ENCODE data around the gene TYRP1.
A peak's percentile ranks its signal among the peaks of the same experiment; 100 is the strongest.

TYRP1 gene

DNA sequence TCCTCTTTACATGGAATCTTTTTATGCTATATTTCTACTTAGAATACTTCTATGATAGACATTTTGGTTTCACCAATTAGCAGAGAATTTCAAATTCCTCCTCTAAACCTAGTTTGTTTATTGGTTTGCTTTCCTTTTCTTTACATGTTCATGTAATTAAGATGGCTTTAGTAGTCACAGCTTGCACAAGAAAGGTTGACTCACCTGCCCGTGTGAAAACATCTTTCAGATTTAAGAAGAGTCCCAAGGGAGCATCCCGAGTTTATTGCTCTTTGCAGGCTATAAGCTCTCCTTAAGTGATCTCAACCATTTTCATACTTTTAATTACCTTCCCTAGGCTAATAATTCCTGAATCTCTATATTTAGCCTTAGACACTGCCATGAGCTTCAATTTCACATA lies 28.9 kb downstream of the TYRP1 start:
- H3K4me3 ChIP-seq (ENCODE audit: severe bottlenecking), result no peak overlapping the region
- no peaks in the 10 kb centered on the region for H3K27me3 ChIP-seq (ENCODE audit: insufficient read depth, poor library complexity, severe bottlenecking)
- H3K36me3 ChIP-seq (ENCODE audit: low read depth), result no peaks in the 10 kb centered on the region
- DNase-seq (ENCODE audit: low spot score), result no peak
- TF ChIP-seq, protein P1, sequence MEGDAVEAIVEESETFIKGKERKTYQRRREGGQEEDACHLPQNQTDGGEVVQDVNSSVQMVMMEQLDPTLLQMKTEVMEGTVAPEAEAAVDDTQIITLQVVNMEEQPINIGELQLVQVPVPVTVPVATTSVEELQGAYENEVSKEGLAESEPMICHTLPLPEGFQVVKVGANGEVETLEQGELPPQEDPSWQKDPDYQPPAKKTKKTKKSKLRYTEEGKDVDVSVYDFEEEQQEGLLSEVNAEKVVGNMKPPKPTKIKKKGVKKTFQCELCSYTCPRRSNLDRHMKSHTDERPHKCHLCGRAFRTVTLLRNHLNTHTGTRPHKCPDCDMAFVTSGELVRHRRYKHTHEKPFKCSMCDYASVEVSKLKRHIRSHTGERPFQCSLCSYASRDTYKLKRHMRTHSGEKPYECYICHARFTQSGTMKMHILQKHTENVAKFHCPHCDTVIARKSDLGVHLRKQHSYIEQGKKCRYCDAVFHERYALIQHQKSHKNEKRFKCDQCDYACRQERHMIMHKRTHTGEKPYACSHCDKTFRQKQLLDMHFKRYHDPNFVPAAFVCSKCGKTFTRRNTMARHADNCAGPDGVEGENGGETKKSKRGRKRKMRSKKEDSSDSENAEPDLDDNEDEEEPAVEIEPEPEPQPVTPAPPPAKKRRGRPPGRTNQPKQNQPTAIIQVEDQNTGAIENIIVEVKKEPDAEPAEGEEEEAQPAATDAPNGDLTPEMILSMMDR (IDR thresholded peaks at IDR 0.05; ENCODE audit: poor library complexity, severe bottlenecking), result no peak
- H3K27ac ChIP-seq (ENCODE audit: poor library complexity, severe bottlenecking), result no peak overlapping the region
- ATAC-seq (ENCODE audit: low read depth), result peak; percentile 36; the same call in 1 of the 3 replicates
- peaks cover 4% of the 10 kb centered on the region for H3K4me1 ChIP-seq (ENCODE audit: insufficient read depth, poor library complexity, severe bottlenecking)
- H3K9me3 ChIP-seq (ENCODE audit: severe bottlenecking), result no peaks in the 10 kb centered on the region

DNA sequence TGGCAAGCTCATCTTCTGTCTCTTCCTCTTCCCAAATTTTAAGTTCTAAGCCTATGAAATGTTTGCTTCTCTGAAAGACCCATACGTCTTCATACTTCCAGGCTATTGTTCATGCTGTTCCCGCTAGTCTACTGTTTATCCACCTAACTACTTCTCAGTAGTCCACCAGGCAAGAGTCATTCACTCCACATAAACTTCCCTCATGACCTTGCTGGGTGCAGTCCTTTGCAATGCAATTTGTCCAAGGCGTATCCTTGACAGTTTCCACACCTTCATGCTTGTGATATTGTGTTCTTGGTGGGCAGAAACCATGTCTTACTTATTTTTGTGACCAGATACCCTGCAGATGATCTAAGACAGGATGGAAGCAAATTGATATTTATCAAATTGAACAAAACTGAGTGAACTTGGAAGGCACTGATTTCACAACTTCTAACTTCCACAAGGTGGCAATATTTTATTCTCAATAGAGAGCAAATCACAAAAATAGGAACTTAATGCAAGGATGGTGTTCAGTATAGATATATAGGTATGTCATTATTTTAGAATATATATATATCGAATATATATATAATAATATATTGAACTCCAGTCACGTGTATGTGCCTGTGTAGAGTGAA lies 30.3 kb downstream of the TYRP1 start:
- TF ChIP-seq, protein P1 (IDR thresholded peaks at IDR 0.05; ENCODE audit: poor library complexity, severe bottlenecking), result peak; percentile 73
- DNase-seq (ENCODE audit: low spot score), result no peak
- Histone ChIP-seq H3K4me1 (ENCODE audit: insufficient read depth, poor library complexity, severe bottlenecking) (peaks cover 4% of the 10 kb centered on the region), H3K4me3 (ENCODE audit: severe bottlenecking) (no peak overlapping the region), H3K27me3 (ENCODE audit: insufficient read depth, poor library complexity, severe bottlenecking) (no peaks in the 10 kb centered on the region), H3K9me3 (ENCODE audit: severe bottlenecking) (no peaks in the 10 kb centered on the region), H3K27ac (ENCODE audit: poor library complexity, severe bottlenecking) (no peak overlapping the region), H3K36me3 (ENCODE audit: low read depth) (no peaks in the 10 kb centered on the region)
- no peak for ATAC-seq (ENCODE audit: low read depth)

DNA sequence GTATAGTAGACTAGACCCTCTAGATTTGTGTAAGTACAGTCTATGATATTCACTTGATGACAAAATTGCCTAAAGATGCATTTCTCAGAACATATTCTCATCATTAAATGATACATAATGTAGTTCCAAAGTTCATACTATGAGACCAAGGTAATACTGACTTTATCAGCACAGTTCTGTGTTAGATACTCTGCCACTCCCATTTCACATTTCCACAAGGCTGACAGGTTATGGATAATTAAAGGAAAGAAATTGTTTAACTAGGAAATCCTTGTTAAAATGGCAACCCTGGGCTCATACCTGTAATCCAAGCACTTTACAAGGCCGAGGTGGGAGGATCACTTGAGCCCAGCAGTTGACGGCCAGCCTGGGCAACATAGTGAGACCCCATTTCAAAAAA lies 33.6 kb downstream of the TYRP1 start:
- H3K4me1 ChIP-seq (ENCODE audit: insufficient read depth, poor library complexity, severe bottlenecking), result peaks cover 4% of the 10 kb centered on the region
- H3K36me3 ChIP-seq (ENCODE audit: low read depth), result no peaks in the 10 kb centered on the region
- no peaks in the 10 kb centered on the region for H3K27me3 ChIP-seq (ENCODE audit: insufficient read depth, poor library complexity, severe bottlenecking)
- DNase-seq (ENCODE audit: low spot score), result no peak
- H3K9me3 ChIP-seq (ENCODE audit: severe bottlenecking), result no peaks in the 10 kb centered on the region
- no peak for ATAC-seq (ENCODE audit: low read depth)
- TF ChIP-seq, protein P1 (IDR thresholded peaks at IDR 0.05; ENCODE audit: poor library complexity, severe bottlenecking), result no peak
- H3K27ac ChIP-seq (ENCODE audit: poor library complexity, severe bottlenecking), result no peak overlapping the region
- H3K4me3 ChIP-seq (ENCODE audit: severe bottlenecking), result no peak overlapping the region

DNA sequence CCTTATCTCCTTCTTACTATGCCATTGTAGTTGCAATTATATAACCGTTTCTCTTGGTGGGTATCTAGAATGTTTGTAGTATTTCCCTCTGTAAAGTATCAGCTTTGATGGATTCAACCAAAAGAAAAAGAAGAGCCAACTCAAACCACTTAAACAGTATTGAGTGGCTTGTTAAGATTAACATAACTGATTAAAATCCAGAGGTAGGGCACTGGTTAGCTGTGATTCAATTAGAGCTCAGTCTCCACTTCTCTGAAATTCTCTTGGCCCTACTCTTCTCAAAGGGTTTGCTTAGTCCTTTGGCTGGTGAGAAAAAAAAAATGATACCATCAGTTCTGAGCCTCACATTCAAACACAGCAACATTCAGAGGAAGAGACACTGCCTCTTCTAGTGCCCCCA lies 37.0 kb downstream of the TYRP1 start:
- H3K9me3 ChIP-seq (ENCODE audit: severe bottlenecking), result no peaks in the 10 kb centered on the region
- H3K36me3 ChIP-seq (ENCODE audit: low read depth), result no peaks in the 10 kb centered on the region
- H3K27ac ChIP-seq (ENCODE audit: poor library complexity, severe bottlenecking), result no peak overlapping the region
- no peaks in the 10 kb centered on the region for H3K4me1 ChIP-seq (ENCODE audit: insufficient read depth, poor library complexity, severe bottlenecking)
- DNase-seq (ENCODE audit: low spot score), result no peak
- H3K27me3 ChIP-seq (ENCODE audit: insufficient read depth, poor library complexity, severe bottlenecking), result no peaks in the 10 kb centered on the region
- TF ChIP-seq, protein P1 (IDR thresholded peaks at IDR 0.05; ENCODE audit: poor library complexity, severe bottlenecking), result no peak
- no peak for ATAC-seq (ENCODE audit: low read depth)
- no peak overlapping the region for H3K4me3 ChIP-seq (ENCODE audit: severe bottlenecking)

DNA sequence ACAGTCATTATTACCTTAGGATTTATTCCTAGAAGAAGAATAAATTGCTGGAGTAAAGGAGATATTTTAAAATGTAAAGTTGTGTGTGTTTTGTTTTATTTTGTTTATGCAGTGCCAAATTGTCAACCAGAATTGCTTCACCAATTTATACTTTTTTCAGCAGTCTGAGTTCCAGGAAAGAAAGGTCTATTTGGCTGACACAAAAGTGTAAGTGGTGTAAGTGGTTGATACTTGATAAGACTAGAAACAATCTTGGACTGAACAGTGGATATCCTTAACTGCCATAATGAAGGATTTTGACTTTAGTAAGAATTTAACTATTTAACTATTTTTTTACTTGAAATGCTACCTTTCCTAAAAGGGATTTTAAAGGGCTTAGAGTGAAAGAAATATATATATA lies 37.7 kb downstream of the TYRP1 start:
- Histone ChIP-seq H3K27me3 (ENCODE audit: insufficient read depth, poor library complexity, severe bottlenecking) (no peaks in the 10 kb centered on the region), H3K27ac (ENCODE audit: poor library complexity, severe bottlenecking) (no peak overlapping the region), H3K9me3 (ENCODE audit: severe bottlenecking) (no peaks in the 10 kb centered on the region), H3K4me3 (ENCODE audit: severe bottlenecking) (no peak overlapping the region), H3K36me3 (ENCODE audit: low read depth) (no peaks in the 10 kb centered on the region), H3K4me1 (ENCODE audit: insufficient read depth, poor library complexity, severe bottlenecking) (no peaks in the 10 kb centered on the region)
- TF ChIP-seq, protein P1 (IDR thresholded peaks at IDR 0.05; ENCODE audit: poor library complexity, severe bottlenecking), result no peak
- DNase-seq (ENCODE audit: low spot score) (no peak), ATAC-seq (ENCODE audit: low read depth) (no peak)

Measured in RWPE2 (cell line).